Hematopoietic multipotent progenitor cell treated with erythropoietin and hydrocortisone succinate and interleukin-3 and kit ligand, for 8 days (in vitro differentiated cells): ENCODE measurements around the gene MGA.

Experiments used
- DNase-seq: peaks from one replicate; pipeline ENCODE4 v3.0.0-alpha.2; 2015

The MGA gene

GRCh38 chr15:41659190-41659589, 1.0 kb upstream of the MGA start:
- DNase-seq, result peak; percentile 37

DNA sequence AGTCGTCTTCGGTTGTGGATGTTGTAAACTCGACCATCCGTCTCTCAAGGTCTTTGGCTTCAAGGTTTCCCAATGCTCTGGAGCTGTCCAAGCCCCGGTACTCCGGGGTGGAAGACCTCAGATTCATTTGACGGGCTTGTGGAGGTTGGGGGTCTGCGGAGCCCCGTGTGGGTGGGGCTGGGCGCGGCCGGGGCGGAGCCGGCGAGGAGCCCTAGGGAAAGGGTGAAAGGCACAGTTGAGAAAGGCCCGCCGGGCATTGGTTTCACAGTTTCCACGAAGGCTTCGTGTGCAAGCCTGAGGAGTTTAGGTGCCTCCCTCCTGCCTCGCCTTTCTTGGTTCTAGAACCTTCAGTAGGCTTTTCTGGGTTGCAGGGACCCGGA, 360 bp upstream of the MGA start:
- DNase-seq, result no peak

DNA sequence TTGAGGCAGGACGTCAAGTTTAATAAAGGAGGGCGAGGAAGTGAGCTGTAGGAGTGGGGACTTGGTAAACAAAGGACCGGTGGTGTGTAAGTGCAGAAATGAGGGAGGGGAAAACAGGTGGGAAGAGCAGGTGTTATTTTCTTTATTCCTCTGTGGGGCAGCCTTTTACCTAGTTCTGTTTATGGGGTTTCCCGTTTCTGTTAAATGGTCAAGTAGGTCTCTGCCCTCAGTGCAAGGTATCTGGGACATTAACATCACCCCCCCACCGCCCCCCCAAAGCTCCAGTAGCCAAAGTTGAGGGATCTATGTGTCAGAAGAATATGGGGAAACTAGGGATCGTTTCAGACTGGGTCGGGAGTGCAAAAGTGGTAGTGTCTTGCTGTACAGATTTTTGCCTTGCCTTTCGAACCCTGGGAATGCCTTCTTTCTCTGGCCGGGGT, 893 bp downstream of the MGA start:
- no peak for DNase-seq

- DNase-seq, result peak; percentile 85
Observed at GRCh38 chr15:41661518-41662225, 1.5 kb downstream of the MGA start.

- no peak for DNase-seq
Observed at GRCh38 chr15:41666353-41666920, 6.2 kb downstream of the MGA start.

GRCh38 chr15:41669701-41670100, 9.5 kb downstream of the MGA start:
- DNase-seq, result no peak

DNA sequence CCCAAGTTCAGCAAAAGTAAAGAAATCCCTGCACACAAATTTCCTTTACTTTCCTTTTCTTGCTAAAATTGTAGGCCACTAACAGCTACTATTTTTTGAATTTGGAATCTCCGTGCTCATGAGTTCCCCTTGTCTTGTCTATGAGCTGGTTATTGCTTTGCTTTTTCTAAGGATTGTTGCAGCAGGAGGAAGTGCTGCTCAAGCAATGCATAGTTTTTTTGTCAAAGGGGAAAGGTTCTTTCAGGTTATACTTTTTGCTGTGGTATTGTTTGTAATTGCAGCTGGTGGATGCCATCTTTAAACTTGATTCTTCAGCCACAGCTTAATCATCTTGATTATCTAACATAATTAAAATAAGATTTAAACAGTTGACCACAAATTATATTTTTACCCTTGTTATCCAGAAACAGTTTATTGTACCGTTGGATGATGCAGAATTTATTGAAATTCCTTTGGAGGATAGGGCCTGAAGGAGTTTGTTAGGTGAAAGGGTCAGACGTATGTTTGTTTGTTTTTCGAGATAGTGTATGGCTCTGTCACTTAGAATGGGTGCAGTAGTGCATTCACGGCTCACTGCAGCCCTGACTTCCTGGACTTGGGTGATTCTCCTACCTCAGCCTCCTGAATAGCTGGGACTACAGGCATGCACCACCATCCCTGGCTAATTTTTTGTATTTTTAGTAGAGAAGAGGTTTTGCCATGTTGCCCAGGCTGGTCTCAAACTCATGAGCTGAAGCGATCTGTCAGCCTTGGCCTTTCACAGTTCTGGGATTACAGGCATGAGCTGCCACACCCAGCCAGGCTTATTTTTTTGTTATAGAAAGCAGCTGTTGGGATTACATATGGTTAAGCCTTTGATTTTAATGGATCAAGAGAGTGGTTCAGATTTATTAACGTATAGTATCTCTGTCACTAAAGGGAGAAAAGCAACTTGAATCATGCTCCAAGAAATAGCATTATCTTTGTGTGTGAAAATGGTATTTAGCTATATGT, 11.7 kb downstream of the MGA start:
- no peak for DNase-seq

- no peak for DNase-seq
Observed at GRCh38 chr15:41675337-41675736, 15.1 kb downstream of the MGA start.

GRCh38 chr15:41678742-41679141, 18.5 kb downstream of the MGA start:
- DNase-seq, result no peak

GRCh38 chr15:41683955-41684354, 23.8 kb downstream of the MGA start:
- no peak for DNase-seq

GRCh38 chr15:41688671-41689070, 28.5 kb downstream of the MGA start:
- no peak for DNase-seq

DNA sequence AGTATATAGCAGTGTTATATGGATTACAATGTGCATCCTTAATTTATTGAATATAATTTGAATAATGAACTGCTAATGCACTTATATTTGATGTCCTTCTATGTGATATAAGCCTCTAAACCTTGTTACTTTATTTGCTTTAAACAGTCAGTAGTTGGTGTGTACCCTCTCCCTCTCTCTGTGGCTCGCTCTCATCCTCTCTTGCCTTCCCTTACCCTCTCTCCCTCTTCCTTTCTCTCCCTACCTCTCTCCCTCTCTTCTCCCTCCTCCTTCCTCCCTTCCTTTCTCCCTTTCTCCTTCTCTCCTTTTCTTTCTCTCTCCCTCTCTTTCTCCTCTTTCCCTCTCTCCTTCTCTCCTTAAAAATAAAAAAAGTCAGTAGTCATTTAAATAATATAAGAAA, 28.9 kb downstream of the MGA start:
- no peak for DNase-seq

DNA sequence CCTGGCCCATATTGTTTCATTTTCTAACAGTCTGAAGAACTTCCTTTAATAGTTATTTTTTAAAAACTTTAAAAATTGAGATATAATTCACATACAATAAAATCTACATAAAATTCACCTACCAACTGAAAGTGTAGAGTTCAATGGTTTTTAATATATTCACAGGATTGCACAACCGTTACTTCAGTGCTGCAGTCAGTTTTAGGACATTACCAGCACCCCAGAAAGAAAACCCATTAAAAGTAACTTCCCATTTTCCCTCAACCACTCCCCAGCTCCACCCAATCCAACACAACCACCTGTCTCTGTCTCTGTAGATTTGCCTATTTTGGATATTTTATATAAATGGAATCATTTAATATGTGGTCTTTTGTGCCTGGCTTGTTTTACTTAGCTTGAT, 29.6 kb downstream of the MGA start:
- DNase-seq, result no peak

DNA sequence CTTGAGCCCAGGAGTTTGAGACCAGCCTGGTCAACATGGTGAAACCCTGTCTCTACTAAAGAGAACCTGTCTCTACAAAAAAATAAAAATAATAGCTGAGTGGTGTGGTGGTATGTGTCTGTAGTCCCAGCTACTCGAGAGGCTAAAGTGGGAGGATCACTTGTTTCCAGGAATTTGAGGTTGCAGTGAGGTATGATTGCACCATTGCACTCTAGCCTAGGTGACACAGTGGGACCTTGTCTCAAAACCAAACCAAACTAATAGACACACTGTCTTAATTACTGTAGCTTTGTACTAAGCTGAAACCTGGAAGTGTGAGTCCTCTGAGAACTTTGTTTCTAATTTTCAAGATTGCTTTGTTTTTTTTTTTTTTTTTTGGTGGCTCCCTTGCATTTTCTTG, 30.4 kb downstream of the MGA start:
- DNase-seq, result peak; percentile 32

DNA sequence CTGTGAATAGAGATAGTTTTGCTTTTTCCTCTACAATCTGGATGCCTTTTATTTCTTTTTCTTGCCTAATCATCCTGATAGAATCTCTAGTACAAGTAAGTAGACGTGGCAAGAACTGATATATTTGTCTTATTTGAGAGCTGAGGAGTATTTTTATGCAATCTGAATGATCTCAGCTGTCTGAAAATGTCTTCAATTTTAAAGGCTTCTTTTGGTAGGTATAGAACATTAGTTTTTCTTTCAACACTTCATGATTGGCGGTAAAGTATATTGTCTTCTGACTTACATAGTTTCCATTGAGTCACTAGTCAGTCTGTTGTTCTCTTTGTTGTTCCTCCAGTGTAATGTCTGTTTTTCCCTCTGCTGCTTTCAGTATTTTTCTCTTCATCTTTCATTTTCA, 31.3 kb downstream of the MGA start:
- DNase-seq, result peak; percentile 18

DNA sequence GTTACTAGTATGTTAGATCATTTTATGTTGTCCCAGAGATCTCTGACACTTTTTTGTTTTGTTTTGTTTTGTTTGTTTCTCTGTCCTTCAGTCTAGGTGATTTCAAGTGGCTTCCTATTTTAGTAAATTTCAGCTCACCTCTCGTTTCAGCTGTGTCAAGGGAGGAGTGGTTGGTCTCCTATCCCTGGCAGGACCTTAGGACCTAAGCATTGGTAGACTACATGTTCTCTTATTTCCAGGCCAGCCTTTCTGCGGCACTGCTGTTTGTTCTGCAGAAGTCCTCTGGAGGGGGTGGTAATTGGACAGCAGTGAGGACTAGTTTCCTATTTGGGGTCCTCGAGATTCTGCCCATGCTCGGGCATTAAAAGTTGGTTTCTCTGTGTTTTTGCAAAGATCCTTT, 31.8 kb downstream of the MGA start:
- DNase-seq, result no peak

GRCh38 chr15:41693757-41694156, 33.6 kb downstream of the MGA start:
- no peak for DNase-seq

DNA sequence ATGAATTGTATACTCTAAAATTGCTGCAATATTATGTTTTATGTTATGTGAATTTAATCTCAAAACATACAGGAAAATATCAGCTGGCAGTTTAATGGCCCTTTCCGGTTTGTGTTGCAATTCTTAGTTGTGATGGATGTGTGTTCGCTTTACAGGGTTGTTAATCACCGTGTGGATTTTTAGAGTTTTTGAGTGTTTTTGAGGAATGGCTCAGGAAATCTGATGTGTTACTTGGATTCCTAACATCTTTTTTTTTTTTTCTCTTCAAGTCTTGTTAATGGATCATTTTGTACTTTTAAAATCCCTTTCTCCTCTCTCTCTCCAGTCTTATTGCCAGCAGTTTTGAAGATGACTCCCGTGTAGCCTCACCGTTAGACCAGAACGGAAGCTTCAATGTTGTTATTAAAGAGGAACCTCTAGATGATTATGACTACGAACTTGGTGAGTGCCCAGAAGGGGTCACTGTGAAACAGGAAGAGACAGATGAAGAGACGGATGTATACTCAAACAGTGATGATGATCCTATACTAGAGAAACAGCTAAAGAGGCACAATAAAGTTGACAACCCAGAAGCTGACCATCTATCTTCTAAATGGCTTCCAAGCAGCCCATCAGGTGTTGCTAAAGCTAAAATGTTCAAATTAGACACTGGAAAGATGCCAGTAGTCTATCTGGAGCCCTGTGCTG, 35.7 kb downstream of the MGA start:
- DNase-seq, result peak; percentile 79

- no peak for DNase-seq
Observed at GRCh38 chr15:41698779-41699178, 38.6 kb downstream of the MGA start.

GRCh38 chr15:41703120-41703519, 42.9 kb downstream of the MGA start:
- no peak for DNase-seq

DNA sequence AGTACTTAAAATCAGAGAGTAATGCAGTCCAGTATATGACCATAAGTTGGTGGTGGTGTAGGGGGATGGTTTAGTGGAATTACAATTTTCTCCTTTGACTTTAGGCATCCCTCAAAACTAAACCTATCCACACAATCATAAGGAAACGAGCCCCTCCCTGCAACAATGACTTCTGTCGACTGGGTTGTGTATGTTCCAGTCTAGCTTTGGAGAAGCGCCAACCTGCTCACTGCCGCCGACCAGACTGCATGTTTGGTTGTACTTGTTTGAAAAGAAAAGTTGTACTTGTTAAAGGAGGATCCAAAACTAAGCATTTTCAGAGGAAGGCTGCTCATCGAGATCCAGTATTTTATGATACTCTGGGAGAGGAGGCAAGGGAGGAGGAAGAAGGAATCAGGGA, 52.8 kb downstream of the MGA start:
- no peak for DNase-seq

DNA sequence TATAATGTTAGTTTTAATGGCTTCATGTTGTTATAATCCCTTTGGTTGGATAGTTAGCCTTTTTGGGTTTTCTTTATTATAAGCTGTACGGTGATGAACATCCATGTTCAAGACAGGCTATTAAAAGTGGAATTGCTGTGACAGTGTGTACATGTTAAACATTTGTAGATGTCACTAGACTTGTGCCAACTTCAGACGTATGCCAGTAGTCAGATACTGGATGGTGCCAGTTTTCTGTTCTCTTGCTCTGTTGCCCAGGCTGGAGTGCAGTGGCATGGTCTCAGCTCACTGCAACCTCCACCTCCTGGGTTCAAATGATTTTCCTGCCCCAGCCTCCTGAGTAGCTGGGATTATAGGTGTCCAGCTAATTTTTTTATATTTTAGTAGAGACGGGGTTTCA, 54.1 kb downstream of the MGA start:
- DNase-seq, result no peak

DNA sequence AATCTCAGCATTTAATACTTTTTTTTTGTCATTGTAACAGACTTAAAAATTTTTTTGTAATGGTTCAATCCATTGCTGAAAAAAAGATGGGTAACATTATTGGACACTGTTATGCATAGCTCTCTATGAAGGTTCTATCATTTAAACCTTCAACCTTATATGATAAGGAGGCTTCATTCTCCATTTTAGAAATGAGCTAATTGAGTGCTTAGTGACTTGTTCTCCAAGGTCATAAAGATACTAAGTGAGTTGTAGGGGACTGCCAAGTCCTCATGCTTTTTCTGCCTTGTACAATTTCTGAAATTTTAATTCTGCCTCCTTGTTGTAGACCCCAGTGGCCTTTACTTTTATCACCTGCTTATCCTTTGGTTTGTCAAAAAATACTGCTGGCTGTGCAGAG, 56.7 kb downstream of the MGA start:
- DNase-seq, result no peak
